Measurements from ENCODE around the gene SARS1. TPM values are rescaled to one million over a fixed set of nuclear protein-coding genes. Genes with fewer than 3 reads are reported as not detected.

SARS1 gene
- total and polyA plus RNA-seq, 2 of the 13 experiments (the other 11 are each of a cell fraction or from before 2014, with no cell fraction given): 103 to 134 TPM

DNA sequence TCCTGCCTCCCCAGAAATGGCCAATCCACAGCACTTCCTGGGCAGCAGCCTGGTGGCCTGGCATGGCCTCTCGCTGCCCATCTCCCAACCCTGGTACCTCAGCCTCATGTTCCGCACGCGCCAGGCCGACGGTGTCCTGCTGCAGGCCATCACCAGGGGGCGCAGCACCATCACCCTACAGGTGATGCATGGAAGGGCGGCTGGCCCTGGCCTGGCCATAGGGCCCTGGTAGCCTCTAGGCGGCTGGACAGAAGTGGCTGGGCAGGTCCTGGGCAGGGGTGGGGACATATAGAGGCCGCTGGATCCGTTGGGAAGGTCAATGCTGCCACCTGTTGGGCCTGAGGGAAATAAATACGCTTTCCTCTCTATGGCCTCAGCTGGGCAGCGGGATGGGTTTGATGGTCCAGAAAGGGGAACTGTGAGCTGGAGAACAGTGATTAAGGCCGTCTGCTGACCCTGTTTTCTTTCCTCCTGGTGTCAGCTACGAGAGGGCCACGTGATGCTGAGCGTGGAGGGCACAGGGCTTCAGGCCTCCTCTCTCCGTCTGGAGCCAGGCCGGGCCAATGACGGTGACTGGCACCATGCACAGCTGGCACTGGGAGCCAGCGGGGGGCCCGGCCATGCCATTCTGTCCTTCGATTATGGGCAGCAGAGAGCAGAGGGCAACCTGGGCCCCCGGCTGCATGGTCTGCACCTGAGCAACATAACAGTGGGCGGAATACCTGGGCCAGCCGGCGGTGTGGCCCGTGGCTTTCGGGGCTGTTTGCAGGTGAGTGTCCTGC is 50.1 kb downstream of the SARS1 start (continued):
- TF ChIP-seq, protein P1, sequence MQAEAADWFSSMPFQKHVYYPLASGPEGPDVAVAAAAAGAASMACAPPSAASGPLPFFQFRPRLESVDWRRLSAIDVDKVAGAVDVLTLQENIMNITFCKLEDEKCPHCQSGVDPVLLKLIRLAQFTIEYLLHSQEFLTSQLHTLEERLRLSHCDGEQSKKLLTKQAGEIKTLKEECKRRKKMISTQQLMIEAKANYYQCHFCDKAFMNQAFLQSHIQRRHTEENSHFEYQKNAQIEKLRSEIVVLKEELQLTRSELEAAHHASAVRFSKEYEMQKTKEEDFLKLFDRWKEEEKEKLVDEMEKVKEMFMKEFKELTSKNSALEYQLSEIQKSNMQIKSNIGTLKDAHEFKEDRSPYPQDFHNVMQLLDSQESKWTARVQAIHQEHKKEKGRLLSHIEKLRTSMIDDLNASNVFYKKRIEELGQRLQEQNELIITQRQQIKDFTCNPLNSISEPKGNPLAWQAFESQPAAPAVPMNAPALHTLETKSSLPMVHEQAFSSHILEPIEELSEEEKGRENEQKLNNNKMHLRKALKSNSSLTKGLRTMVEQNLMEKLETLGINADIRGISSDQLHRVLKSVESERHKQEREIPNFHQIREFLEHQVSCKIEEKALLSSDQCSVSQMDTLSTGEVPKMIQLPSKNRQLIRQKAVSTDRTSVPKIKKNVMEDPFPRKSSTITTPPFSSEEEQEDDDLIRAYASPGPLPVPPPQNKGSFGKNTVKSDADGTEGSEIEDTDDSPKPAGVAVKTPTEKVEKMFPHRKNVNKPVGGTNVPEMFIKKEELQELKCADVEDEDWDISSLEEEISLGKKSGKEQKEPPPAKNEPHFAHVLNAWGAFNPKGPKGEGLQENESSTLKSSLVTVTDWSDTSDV (CRISPR knock-in tag; IDR thresholded peaks at IDR 0.05): 0 out of 2 replicates have a peak, but pooled peaks have one; percentile 78
- no peak for TF ChIP-seq SMAD9 (CRISPR knock-in tag; IDR thresholded peaks at IDR 0.05)
- TF ChIP-seq, protein P2, sequence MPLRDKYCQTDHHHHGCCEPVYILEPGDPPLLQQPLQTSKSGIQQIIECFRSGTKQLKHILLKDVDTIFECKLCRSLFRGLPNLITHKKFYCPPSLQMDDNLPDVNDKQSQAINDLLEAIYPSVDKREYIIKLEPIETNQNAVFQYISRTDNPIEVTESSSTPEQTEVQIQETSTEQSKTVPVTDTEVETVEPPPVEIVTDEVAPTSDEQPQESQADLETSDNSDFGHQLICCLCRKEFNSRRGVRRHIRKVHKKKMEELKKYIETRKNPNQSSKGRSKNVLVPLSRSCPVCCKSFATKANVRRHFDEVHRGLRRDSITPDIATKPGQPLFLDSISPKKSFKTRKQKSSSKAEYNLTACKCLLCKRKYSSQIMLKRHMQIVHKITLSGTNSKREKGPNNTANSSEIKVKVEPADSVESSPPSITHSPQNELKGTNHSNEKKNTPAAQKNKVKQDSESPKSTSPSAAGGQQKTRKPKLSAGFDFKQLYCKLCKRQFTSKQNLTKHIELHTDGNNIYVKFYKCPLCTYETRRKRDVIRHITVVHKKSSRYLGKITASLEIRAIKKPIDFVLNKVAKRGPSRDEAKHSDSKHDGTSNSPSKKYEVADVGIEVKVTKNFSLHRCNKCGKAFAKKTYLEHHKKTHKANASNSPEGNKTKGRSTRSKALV (CRISPR knock-in tag; IDR thresholded peaks at IDR 0.05): 0 out of 2 replicates have a peak, but pooled peaks have one; percentile 55
- TF ChIP-seq, protein P3, sequence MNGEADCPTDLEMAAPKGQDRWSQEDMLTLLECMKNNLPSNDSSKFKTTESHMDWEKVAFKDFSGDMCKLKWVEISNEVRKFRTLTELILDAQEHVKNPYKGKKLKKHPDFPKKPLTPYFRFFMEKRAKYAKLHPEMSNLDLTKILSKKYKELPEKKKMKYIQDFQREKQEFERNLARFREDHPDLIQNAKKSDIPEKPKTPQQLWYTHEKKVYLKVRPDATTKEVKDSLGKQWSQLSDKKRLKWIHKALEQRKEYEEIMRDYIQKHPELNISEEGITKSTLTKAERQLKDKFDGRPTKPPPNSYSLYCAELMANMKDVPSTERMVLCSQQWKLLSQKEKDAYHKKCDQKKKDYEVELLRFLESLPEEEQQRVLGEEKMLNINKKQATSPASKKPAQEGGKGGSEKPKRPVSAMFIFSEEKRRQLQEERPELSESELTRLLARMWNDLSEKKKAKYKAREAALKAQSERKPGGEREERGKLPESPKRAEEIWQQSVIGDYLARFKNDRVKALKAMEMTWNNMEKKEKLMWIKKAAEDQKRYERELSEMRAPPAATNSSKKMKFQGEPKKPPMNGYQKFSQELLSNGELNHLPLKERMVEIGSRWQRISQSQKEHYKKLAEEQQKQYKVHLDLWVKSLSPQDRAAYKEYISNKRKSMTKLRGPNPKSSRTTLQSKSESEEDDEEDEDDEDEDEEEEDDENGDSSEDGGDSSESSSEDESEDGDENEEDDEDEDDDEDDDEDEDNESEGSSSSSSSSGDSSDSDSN (CRISPR knock-in tag; IDR thresholded peaks at IDR 0.05): peak; percentile 87
- TF ChIP-seq HCFC1 (IDR thresholded peaks at IDR 0.05; ENCODE audit: low read depth, low read length): peak; percentile 22; the same call in 1 of the 2 replicates
- TF ChIP-seq, protein P4, sequence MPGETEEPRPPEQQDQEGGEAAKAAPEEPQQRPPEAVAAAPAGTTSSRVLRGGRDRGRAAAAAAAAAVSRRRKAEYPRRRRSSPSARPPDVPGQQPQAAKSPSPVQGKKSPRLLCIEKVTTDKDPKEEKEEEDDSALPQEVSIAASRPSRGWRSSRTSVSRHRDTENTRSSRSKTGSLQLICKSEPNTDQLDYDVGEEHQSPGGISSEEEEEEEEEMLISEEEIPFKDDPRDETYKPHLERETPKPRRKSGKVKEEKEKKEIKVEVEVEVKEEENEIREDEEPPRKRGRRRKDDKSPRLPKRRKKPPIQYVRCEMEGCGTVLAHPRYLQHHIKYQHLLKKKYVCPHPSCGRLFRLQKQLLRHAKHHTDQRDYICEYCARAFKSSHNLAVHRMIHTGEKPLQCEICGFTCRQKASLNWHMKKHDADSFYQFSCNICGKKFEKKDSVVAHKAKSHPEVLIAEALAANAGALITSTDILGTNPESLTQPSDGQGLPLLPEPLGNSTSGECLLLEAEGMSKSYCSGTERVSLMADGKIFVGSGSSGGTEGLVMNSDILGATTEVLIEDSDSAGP (CRISPR knock-in tag; IDR thresholded peaks at IDR 0.05; ENCODE audit: borderline replicate concordance): peak; percentile 96
- peak; percentile 53; the same call in 1 of the 2 replicates for TF ChIP-seq MXD4 (CRISPR knock-in tag; IDR thresholded peaks at IDR 0.05)
- peak; percentile 59; the same call in 1 of the 2 replicates for TF ChIP-seq NR2C2 (CRISPR knock-in tag; IDR thresholded peaks at IDR 0.05; ENCODE audit: borderline replicate concordance)
- TF ChIP-seq FOXJ3 (CRISPR knock-in tag; IDR thresholded peaks at IDR 0.05; ENCODE audit: borderline replicate concordance): peak; percentile 33; the same call in 1 of the 2 replicates
- TF ChIP-seq PHF5A (CRISPR knock-in tag; IDR thresholded peaks at IDR 0.05; ENCODE audit: low read depth, unreplicated experiment): peak; percentile 63
- no peak for TF ChIP-seq FLYWCH1 (CRISPR knock-in tag; IDR thresholded peaks at IDR 0.05)
- TF ChIP-seq, protein P5, sequence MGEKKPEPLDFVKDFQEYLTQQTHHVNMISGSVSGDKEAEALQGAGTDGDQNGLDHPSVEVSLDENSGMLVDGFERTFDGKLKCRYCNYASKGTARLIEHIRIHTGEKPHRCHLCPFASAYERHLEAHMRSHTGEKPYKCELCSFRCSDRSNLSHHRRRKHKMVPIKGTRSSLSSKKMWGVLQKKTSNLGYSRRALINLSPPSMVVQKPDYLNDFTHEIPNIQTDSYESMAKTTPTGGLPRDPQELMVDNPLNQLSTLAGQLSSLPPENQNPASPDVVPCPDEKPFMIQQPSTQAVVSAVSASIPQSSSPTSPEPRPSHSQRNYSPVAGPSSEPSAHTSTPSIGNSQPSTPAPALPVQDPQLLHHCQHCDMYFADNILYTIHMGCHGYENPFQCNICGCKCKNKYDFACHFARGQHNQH (CRISPR knock-in tag; IDR thresholded peaks at IDR 0.05): peak; percentile 94
- peak; percentile 97 for TF ChIP-seq ZNF598 (CRISPR knock-in tag; IDR thresholded peaks at IDR 0.05; ENCODE audit: borderline replicate concordance)
- 0 out of 2 replicates have a peak, but pooled peaks have one; percentile 47 for TF ChIP-seq KLF9 (CRISPR knock-in tag; IDR thresholded peaks at IDR 0.05; ENCODE audit: low read depth)
- TF ChIP-seq ZC3H4 (CRISPR knock-in tag; IDR thresholded peaks at IDR 0.05; ENCODE audit: borderline replicate concordance): peak; percentile 63; the same call in 1 of the 2 replicates
- peak; percentile 55; the same call in 1 of the 2 replicates for TF ChIP-seq SP5 (CRISPR knock-in tag; IDR thresholded peaks at IDR 0.05; ENCODE audit: borderline replicate concordance, low read depth)
- no peak for TF ChIP-seq JUNB (CRISPR knock-in tag; IDR thresholded peaks at IDR 0.05; ENCODE audit: borderline replicate concordance)
- TF ChIP-seq PAX8 (CRISPR knock-in tag; IDR thresholded peaks at IDR 0.05; ENCODE audit: borderline replicate concordance): 0 out of 2 replicates have a peak, but pooled peaks have one; percentile 48

Measured in HepG2 (cell line).